Adrenal gland (tissue), 5 donors: ENCODE measurements around the gene HYAL3.

Experiments
- CTCF ChIP-seq, 6 experiments: fragments of 450-650 bp in 4 of 6; fragments of 200-600 bp in 2 of 6; sonication (generic) in 1 of 6; IDR thresholded peaks; 1 replicate in 5 of 6; 2 replicates in 1 of 6; pipeline versions ENCODE4 v1.5.1 to v1.8.0; 2016 to 2021; ENCODE audit warnings: antibody characterized with exemption in 6 of 6, mild to moderate bottlenecking in 2 of 6, moderate library complexity in 1 of 6
- POLR2A ChIP-seq, 2 donors: fragments of 450-650 bp; IDR thresholded peaks; one replicate each; pipeline ENCODE4 v1.6.1; 2017; ENCODE audit warnings: antibody characterized with exemption in 2 of 2, mild to moderate bottlenecking in 2 of 2, moderate library complexity in 1 of 2
- donor health status: DM: no; HTN: no; CAD: no.

- no peak for TF ChIP-seq CTCF (IDR thresholded peaks at IDR 0.05)
- no peak for TF ChIP-seq POLR2A (IDR thresholded peaks at IDR 0.05)
Observed at GRCh38 chr3:50302095-50303012, 3.1 kb upstream of the HYAL3 start.
